Ovary (tissue), 9 donors: Measurements from ENCODE around the gene PARD3. TPM values are rescaled to one million over a fixed set of nuclear protein-coding genes. Genes with fewer than 3 reads are reported as not detected.

Experiments used
- DNase-seq, 5 donors: peaks; one replicate each; pipeline ENCODE4 v3.0.0-alpha.2; 2019 to 2020
- H3K27ac ChIP-seq, 2 donors: fragments of 200-600 bp; one replicate each; pipeline versions ENCODE4 v1.5.1 to v1.8.0; 2019 to 2022
- H3K27me3 ChIP-seq: fragments of 200-600 bp; one replicate; pipeline ENCODE4 v1.8.0; 2022
- H3K36me3 ChIP-seq: fragments of 200-600 bp; sonication (generic); one replicate; pipeline ENCODE4 v1.5.1; 2019
- H3K4me1 ChIP-seq: one replicate; pipeline ENCODE4 v1.8.1; 2013; ENCODE audit warnings: mild to moderate bottlenecking, moderate library complexity; ENCODE audit not compliant: insufficient read depth
- H3K4me3 ChIP-seq: fragments of 200-600 bp; sonication (generic); one replicate; pipeline ENCODE4 v1.5.1; 2017
- H3K9me3 ChIP-seq, 2 donors: fragments of 200-600 bp in 1 of 2; sonication (generic) in 1 of 2; one replicate each; pipeline versions ENCODE4 v1.5.1 to v1.8.1; 2013 to 2019; ENCODE audit warnings: mild to moderate bottlenecking in 1 of 2, moderate library complexity in 1 of 2
- EP300 ChIP-seq: sonication (generic); formaldehyde crosslinking; IDR thresholded peaks from one replicate; pipeline ENCODE4 v1.6.1; 2017; ENCODE audit warnings: antibody characterized with exemption
- POLR2A ChIP-seq: fragments of 450-650 bp; IDR thresholded peaks from one replicate; pipeline ENCODE4 v1.6.1; 2017; ENCODE audit warnings: antibody characterized with exemption, mild to moderate bottlenecking, moderate library complexity
- WGBS, 3 donors: extraction: QIAGEN DNeasy Blood & Tissue Kit in 1 of 3; methylation state at CpG; one replicate each; pipeline versions ENCODE4 v1.1.5 to v1.1.7; 2013 to 2017; 5-methylcytosine and 5-hydroxymethylcytosine counted together
- intact Hi-C, 4 donors: fragments of 100-400 bp; cut with DNase I; formaldehyde crosslinking; loops; one replicate each; pipeline versions ENCODE4 v1.11.0 to v1.15.1; 2022 to 2023
- polyA plus RNA-seq, 2 donors: library from polyadenylated mRNA; stranded (reverse); fragments of 200-250 nt in 1 of 2; fragments of 350-450 nt in 1 of 2; fragmentation: Illumina TruSeq in 1 of 2; extraction: RNeasy Lipid Tissue Mini Kit (QIAGEN cat#74804) in 1 of 2; gene quantifications; one replicate each; pipeline ENCODE4 v1.2.3, GENCODE V29; 2013 to 2014
- total RNA-seq, 7 donors: library from RNA; depleted of rRNA in 2 of 7; stranded (reverse); fragments of >200 nt in 2 of 7; fragmentation: NEBNext Ultra II Directional in 3 of 7; extraction: Animal tissue kit (Norgen Biotek cat#: 25700) in 3 of 7; gene quantifications; one replicate each; pipeline versions ENCODE4 v1.1.0 to v1.2.4, GENCODE V29; 2016 to 2023
- TF ChIP-seq, protein P1 (sequence below), 3 donors: fragments of 450-650 bp in 2 of 3; fragments of 200-600 bp in 1 of 3; IDR thresholded peaks; one replicate each; pipeline versions ENCODE4 v1.5.1 to v1.8.0; 2016 to 2022; ENCODE audit warnings: antibody characterized with exemption in 3 of 3, mild to moderate bottlenecking in 1 of 3
- donor health status: DM: no; HTN: no; CAD: no; lungs with moderate emphysema.
- donor health status: DM: no; HTN: no; CAD: no.
- donor health status: Bipolar disorder and iron deficiency.
- donor health status: DM: yes; HTN: yes; CAD: no.
- donor health status: DM: no; HTN: no; CAD: no.
- donor health status: DM: yes; HTN: yes; CAD: no.

PARD3 gene
- total and polyA plus RNA-seq, 9 donors, result 31.8 to 92.3 (median 67.1) TPM

DNA sequence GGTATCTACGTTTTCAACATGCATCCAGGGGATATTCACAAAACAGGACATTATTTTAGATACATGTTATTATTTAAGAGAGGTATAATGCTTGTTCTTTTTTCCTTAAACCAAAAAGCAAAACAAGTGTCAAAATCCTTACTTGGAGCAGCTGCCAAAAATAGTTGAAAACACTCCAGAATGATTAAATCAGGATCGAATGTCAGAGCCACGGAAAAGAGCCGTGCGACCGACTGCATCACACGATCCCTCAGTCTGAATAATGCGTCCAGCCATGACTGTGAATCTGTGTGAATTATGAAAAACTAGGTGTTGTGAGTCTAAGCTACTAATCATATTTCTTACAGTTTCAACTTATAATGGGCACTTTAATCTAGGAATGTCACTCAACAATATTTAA is 126.0 kb downstream of the PARD3 start:
- no peaks in the 10 kb centered on the region for H3K27me3 ChIP-seq
- H3K4me1 ChIP-seq, result peaks cover 6% of the 10 kb centered on the region
- no peak overlapping the region for H3K27ac ChIP-seq
- intact Hi-C loops, result no loop called here
- 11 to 22% (median 21%) methylated on average over 8 of the region's 8 CpGs for WGBS, 3 donors
- DNase-seq, result no peak
- TF ChIP-seq, protein P1, sequence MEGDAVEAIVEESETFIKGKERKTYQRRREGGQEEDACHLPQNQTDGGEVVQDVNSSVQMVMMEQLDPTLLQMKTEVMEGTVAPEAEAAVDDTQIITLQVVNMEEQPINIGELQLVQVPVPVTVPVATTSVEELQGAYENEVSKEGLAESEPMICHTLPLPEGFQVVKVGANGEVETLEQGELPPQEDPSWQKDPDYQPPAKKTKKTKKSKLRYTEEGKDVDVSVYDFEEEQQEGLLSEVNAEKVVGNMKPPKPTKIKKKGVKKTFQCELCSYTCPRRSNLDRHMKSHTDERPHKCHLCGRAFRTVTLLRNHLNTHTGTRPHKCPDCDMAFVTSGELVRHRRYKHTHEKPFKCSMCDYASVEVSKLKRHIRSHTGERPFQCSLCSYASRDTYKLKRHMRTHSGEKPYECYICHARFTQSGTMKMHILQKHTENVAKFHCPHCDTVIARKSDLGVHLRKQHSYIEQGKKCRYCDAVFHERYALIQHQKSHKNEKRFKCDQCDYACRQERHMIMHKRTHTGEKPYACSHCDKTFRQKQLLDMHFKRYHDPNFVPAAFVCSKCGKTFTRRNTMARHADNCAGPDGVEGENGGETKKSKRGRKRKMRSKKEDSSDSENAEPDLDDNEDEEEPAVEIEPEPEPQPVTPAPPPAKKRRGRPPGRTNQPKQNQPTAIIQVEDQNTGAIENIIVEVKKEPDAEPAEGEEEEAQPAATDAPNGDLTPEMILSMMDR (IDR thresholded peaks at IDR 0.05), result no peak
- TF ChIP-seq EP300 (no peak), POLR2A (no peak)
- no peaks in the 10 kb centered on the region for H3K9me3 ChIP-seq
- H3K4me3 ChIP-seq, result no peak overlapping the region
- no peaks in the 10 kb centered on the region for H3K36me3 ChIP-seq

DNA sequence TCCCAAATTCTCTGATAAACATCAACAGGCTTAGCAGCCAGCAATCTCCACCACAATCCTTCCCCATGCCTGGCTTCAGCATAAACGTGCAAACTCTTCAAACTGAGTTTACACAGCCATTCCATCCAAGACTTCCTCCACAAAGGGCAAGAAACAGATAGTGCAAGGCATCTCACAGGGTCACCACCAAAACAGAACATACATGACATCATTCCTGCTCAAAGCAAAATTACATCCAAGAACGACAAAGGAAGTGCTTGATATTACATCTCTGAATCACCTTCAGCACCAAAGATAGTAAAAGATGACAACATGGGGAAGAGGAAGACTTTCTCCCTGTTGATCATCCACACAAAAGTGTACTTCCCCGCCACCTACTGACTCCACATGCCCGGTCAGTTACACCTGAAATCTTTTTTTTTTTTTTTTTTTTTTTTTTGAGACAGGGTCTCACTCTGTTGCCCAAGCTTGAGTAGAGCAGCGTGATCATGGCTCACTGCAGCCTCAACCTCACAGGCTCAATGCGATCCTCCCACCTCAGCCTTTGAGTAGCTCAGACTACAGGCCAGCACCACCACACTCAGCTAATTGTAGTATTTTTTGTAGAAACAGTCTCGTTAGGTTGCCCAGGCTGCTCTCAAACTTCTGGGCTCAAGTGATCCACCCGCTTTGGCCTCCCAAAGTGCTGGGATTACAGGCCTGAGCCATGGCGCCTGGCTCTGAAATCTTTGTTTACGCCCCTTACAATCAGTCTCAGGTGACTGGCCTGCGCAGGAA is 127.5 kb downstream of the PARD3 start:
- Histone ChIP-seq H3K27me3 (no peaks in the 10 kb centered on the region), H3K4me3 (no peak overlapping the region), H3K9me3 (no peaks in the 10 kb centered on the region), H3K36me3 (no peaks in the 10 kb centered on the region), H3K4me1 (peaks cover 6% of the 10 kb centered on the region), H3K27ac (no peak overlapping the region)
- intact Hi-C loops, result no loop called here
- DNase-seq, result no peak
- no peak for TF ChIP-seq POLR2A
- TF ChIP-seq, protein P1 (IDR thresholded peaks at IDR 0.05), result no peak
- no peak for TF ChIP-seq EP300
- WGBS, 3 donors, result 79 to 82% (median 80%) methylated on average over 11 of the region's 11 CpGs

DNA sequence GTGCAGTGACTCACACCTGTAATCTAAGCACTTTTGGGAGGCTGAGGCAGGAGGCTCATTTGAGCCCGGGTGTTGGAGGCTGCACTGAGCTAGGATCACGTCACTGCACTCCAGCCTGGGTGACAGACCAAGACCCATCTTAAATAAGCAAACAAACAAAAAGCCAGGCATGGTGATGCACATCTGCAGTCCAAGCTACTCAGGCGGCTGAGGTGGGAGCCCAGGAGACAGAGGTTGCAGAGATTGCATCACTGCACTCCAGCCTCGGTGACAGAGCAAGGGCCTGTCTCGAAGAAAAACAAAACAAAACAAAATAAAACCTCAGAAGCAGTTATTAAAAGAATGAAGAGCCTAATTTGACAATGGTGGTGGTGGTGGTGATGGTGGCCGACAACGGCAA is 132.5 kb downstream of the PARD3 start:
- Histone ChIP-seq H3K27ac (no peak overlapping the region), H3K4me1 (peaks cover 2% of the 10 kb centered on the region), H3K36me3 (no peaks in the 10 kb centered on the region), H3K9me3 (no peaks in the 10 kb centered on the region), H3K4me3 (no peak overlapping the region), H3K27me3 (no peaks in the 10 kb centered on the region)
- WGBS, 3 donors, result 84 to 91% (median 89%) methylated on average over 7 of the region's 7 CpGs
- intact Hi-C loops, result no loop called here
- no peak for DNase-seq
- TF ChIP-seq POLR2A (no peak), EP300 (no peak)
- TF ChIP-seq, protein P1 (IDR thresholded peaks at IDR 0.05), result no peak

DNA sequence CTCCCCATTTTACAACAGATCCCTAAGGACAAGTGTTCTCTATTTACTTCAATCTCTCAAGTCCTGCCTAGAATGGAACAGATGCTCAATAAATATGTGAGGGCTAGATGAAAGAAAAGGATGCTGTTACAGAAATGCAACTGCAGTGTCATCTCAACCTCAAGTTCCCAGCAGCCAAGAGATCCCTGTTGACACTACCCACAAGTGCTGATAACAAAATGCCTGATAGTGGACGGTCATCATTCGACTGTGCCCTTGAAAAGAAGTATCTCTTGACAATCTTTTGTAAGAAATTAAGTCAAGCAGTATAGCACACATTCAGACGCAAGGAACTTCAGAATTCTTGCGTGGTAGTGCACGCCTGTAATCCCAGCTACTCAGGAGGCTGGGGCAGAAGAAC is 133.2 kb downstream of the PARD3 start:
- no peaks in the 10 kb centered on the region for H3K9me3 ChIP-seq
- TF ChIP-seq, protein P1 (IDR thresholded peaks at IDR 0.05), result no peak
- TF ChIP-seq EP300 (no peak), POLR2A (no peak)
- no peak for DNase-seq
- WGBS, 3 donors, result 76 to 80% (median 79%) methylated on average over 5 of the region's 5 CpGs
- H3K27ac ChIP-seq, result no peak overlapping the region
- no peaks in the 10 kb centered on the region for H3K36me3 ChIP-seq
- no peaks in the 10 kb centered on the region for H3K27me3 ChIP-seq
- intact Hi-C loops, result no loop called here
- H3K4me3 ChIP-seq, result no peak overlapping the region
- peaks cover 4% of the 10 kb centered on the region for H3K4me1 ChIP-seq
